Liver (tissue), 9 donors: Measurements from ENCODE around the gene TRIO. TPM values are rescaled to one million over a fixed set of nuclear protein-coding genes. Genes with fewer than 3 reads are reported as not detected.

Source experiments
- DNase-seq: peaks from one replicate; pipeline ENCODE4 v3.0.0-alpha.2; 2017; ENCODE audit warnings: low spot score
- H3K27ac ChIP-seq, 2 donors: one replicate each; pipeline ENCODE4 v1.7.0; 2013; ENCODE audit warnings: inconsistent platforms in 2 of 2, low read length in 2 of 2, control low read depth in 1 of 2, low read depth in 1 of 2, mild to moderate bottlenecking in 1 of 2
- H3K27me3 ChIP-seq, 4 donors: one replicate each; pipeline versions ENCODE4 v1.6.1 to v1.7.0; 2013; ENCODE audit warnings: low read length in 3 of 4, inconsistent platforms in 1 of 4, mild to moderate bottlenecking in 1 of 4, moderate library complexity in 1 of 4; ENCODE audit not compliant: control insufficient read depth in 4 of 4, insufficient read depth in 4 of 4
- H3K36me3 ChIP-seq, 4 donors: one replicate each; pipeline versions ENCODE4 v1.6.1 to v1.7.0; 2013; ENCODE audit warnings: low read length in 3 of 4, mild to moderate bottlenecking in 3 of 4, low read depth in 1 of 4, moderate library complexity in 1 of 4; ENCODE audit not compliant: control insufficient read depth in 4 of 4, insufficient read depth in 3 of 4
- H3K4me1 ChIP-seq, 4 donors: one replicate each; pipeline versions ENCODE4 v1.6.1 to v1.7.0; 2013; ENCODE audit warnings: low read length in 3 of 4, mild to moderate bottlenecking in 3 of 4, moderate library complexity in 1 of 4; ENCODE audit not compliant: control insufficient read depth in 4 of 4, insufficient read depth in 4 of 4
- H3K4me3 ChIP-seq, 3 donors: one replicate each; pipeline versions ENCODE4 v1.6.1 to v1.7.0; 2013; ENCODE audit warnings: low read length in 3 of 3, control low read depth in 1 of 3, low read depth in 1 of 3, mild to moderate bottlenecking in 1 of 3
- H3K9ac ChIP-seq, 2 donors: one replicate each; pipeline ENCODE4 v1.7.0; 2013; ENCODE audit warnings: low read length in 2 of 2, mild to moderate bottlenecking in 2 of 2, moderate library complexity in 2 of 2, control low read depth in 1 of 2, low read depth in 1 of 2
- H3K9me3 ChIP-seq, 4 donors: one replicate each; pipeline versions ENCODE4 v1.6.1 to v1.7.0; 2013; ENCODE audit warnings: low read length in 3 of 4; ENCODE audit not compliant: control insufficient read depth in 4 of 4
- ATF3 ChIP-seq: IDR thresholded peaks from 2 replicates; pipeline ENCODE4 v1.6.1; 2016; ENCODE audit warnings: antibody characterized with exemption
- CTCF ChIP-seq: fragments of 150-350 bp; IDR thresholded peaks from 2 replicates; pipeline ENCODE4 v1.5.1; 2017; ENCODE audit warnings: improper control_type of control experiment, low read depth, low read length; ENCODE audit not compliant: missing input control
- FOXA2 ChIP-seq: IDR thresholded peaks from 2 replicates; pipeline ENCODE4 v1.6.1; 2016; ENCODE audit warnings: antibody characterized with exemption
- GABPA ChIP-seq, 2 donors: IDR thresholded peaks in 1 of 2; conservative IDR thresholded peaks in 1 of 2; 2 replicates each; pipeline ENCODE4 v1.6.1; 2016; ENCODE audit warnings: antibody characterized with exemption in 2 of 2, mild to moderate bottlenecking in 1 of 2, moderate library complexity in 1 of 2
- HNF4A ChIP-seq, 2 donors: conservative IDR thresholded peaks; 2 replicates each; pipeline ENCODE4 v1.6.1; 2016; ENCODE audit warnings: antibody characterized with exemption in 2 of 2, mild to moderate bottlenecking in 2 of 2
- NR2F2 ChIP-seq: IDR thresholded peaks from 2 replicates; pipeline ENCODE4 v1.6.1; 2016; ENCODE audit warnings: antibody characterized with exemption
- RAD21 ChIP-seq, 2 donors: IDR thresholded peaks; 2 replicates each; pipeline ENCODE4 v1.6.1; 2016; ENCODE audit warnings: antibody characterized with exemption in 2 of 2, mild to moderate bottlenecking in 2 of 2
- REST ChIP-seq: IDR thresholded peaks from 2 replicates; pipeline ENCODE4 v1.6.1; 2016; ENCODE audit warnings: antibody characterized with exemption, mild to moderate bottlenecking
- SP1 ChIP-seq: IDR thresholded peaks from 2 replicates; pipeline ENCODE4 v1.6.1; 2018; ENCODE audit warnings: antibody characterized with exemption, mild to moderate bottlenecking
- YY1 ChIP-seq: IDR thresholded peaks from 2 replicates; pipeline ENCODE4 v1.6.1; 2016; ENCODE audit warnings: antibody characterized with exemption, mild to moderate bottlenecking
- ZBTB33 ChIP-seq: IDR thresholded peaks from 2 replicates; pipeline ENCODE4 v1.6.1; 2016; ENCODE audit warnings: antibody characterized with exemption
- WGBS: extraction: QIAGEN DNeasy Blood & Tissue Kit; methylation state at CpG from one replicate; pipeline ENCODE4 v1.1.7; 2013; 5-methylcytosine and 5-hydroxymethylcytosine counted together
- polyA plus RNA-seq, 2 donors: library from polyadenylated mRNA; stranded (reverse) in 1 of 2; unstranded in 1 of 2; fragments of 200-250 nt in 1 of 2; fragments of >200 nt in 1 of 2; fragmentation: Nextera tagmentation in 1 of 2; extraction: Ambion mirVana in 1 of 2; gene quantifications; one replicate each; pipeline versions ENCODE4 v1.2.1 to v1.2.3, GENCODE V29; 2013 to 2015
- total RNA-seq, 2 donors: library from RNA; depleted of rRNA; stranded (reverse); fragments of >200 nt; gene quantifications; one replicate each; pipeline ENCODE4 v1.2.3, GENCODE V29; 2014
- donor health status: healthy.
- donor health status: healthy.
- donor health status: healthy.
- donor health status: healthy.
- donor health status: healthy.

TRIO gene
- total and polyA plus RNA-seq, 4 donors = 8.5 to 86.2 (median 16.0) TPM

DNA sequence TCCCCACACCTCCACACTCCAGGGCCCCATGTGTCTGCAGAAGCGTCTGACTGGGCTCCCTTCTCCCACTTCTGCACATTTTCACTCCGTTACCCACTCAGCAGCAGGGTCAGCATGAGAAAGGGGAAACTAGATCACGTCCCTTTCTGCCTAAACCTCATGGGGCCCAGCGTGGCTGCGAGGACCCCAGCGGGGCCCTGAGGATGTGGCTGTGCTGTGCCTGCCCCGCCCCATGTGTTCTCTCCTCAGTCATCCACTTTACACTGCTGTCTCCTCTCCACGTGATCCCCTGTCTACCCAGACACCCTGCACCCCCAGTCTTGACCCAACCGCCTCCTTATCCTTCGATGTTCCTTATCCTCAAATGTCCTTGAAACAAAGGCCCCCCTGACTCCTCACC is 378.6 kb downstream of the TRIO start:
- no peak for TF ChIP-seq REST
- TF ChIP-seq SP1 = no peak
- no peaks in the 10 kb centered on the region for H3K4me1 ChIP-seq
- H3K9ac ChIP-seq = no peak overlapping the region
- no peaks in the 10 kb centered on the region for H3K36me3 ChIP-seq
- no peak overlapping the region for H3K27ac ChIP-seq
- no peak overlapping the region for H3K4me3 ChIP-seq
- H3K9me3 ChIP-seq = no peaks in the 10 kb centered on the region
- DNase-seq = no peak
- WGBS = 85% methylated on average over 10 of the region's 10 CpGs
- H3K27me3 ChIP-seq = no peaks in the 10 kb centered on the region

- TF ChIP-seq ATF3 = no peak
- no peak for TF ChIP-seq RAD21 (IDR thresholded peaks at IDR 0.05)
- 85% methylated on average over 2 of the region's 2 CpGs for WGBS
- Histone ChIP-seq H3K36me3 (no peaks in the 10 kb centered on the region), H3K27me3 (no peaks in the 10 kb centered on the region), H3K4me1 (no peaks in the 10 kb centered on the region), H3K27ac (no peak overlapping the region), H3K9me3 (no peaks in the 10 kb centered on the region), H3K4me3 (no peak overlapping the region), H3K9ac (no peak overlapping the region)
- no peak for DNase-seq
Observed at GRCh38 chr5:14522721-14523120, 379.6 kb downstream of the TRIO start.

DNA sequence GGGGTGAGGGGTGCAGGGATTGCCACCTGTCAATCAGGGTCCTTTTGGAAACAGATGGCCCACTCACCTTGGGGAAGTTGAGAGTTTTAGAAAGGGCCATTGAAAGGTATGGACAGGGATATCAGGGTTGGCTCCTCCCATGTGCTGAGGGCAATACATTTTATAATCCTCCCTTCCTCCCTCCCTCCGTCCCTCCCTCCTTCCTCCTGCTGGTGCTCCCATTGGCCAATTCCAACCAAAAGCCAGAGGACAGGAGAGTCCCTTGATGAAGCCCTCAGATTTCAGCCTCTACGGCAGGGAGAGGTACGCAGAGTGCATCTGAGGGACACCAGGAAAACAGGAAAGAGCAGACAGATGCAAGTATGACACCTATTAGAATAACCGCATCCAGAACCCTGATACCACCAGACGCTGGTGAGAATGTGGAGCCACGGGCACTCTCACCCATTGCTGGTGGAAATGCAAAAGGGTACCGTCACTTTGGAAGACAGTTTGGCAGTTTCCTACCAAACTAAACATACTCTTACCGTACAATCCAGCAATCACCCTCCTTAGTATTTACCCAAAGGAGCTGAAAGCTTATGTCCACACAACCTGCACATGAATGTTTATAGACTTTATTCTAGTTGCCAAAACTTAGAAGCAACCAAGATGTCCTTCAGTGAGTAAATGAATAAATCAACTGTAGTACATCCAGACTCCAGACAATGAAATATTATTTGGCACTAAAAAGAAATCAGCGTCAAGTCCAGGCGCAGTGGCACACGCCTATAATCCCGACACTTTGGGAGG is 380.3 kb downstream of the TRIO start:
- Histone ChIP-seq H3K27ac (no peak overlapping the region), H3K36me3 (no peaks in the 10 kb centered on the region), H3K9me3 (no peaks in the 10 kb centered on the region), H3K9ac (no peak overlapping the region), H3K4me1 (no peaks in the 10 kb centered on the region), H3K4me3 (no peak overlapping the region), H3K27me3 (no peaks in the 10 kb centered on the region)
- no peak for TF ChIP-seq FOXA2
- no peak for TF ChIP-seq CTCF
- no peak for TF ChIP-seq YY1
- no peak for TF ChIP-seq GABPA (IDR thresholded peaks at IDR 0.05 in 1 of 2, conservative IDR thresholded peaks at IDR 0.05 in 1 of 2)
- TF ChIP-seq NR2F2 = no peak
- TF ChIP-seq ZBTB33 = no peak
- TF ChIP-seq HNF4A (conservative IDR thresholded peaks at IDR 0.05) = no peak
- DNase-seq = no peak
- WGBS = 87% methylated on average over 12 of the region's 12 CpGs
